DMS 273 (cell line): ENCODE measurements around the gene SORT1.
"Not testable (repeated sequence)": the region's sequence is repeated elsewhere in the genome, so short reads cannot be mapped to it uniquely, and the experiment has no call there.

Source experiments
- DNase-seq: peaks from one replicate; lab custom pipeline; 2025; ENCODE audit not compliant: unreplicated experiment; lab: John Stamatoyannopoulos, UW

SORT1 gene

GRCh38 chr1:109300650-109301151, 97.0 kb downstream of the SORT1 start:
- DNase-seq: no peak

GRCh38 chr1:109299558-109300343, 98.0 kb downstream of the SORT1 start:
- DNase-seq: no peak

GRCh38 chr1:109298666-109299557, 98.8 kb downstream of the SORT1 start:
- peak; percentile 35 for DNase-seq

- DNase-seq: peak; percentile 98
These were observed 100.9 kb downstream of the SORT1 start for GRCh38 chr1:109296782-109297181.

- DNase-seq: peak; percentile 97
These were observed 101.9 kb downstream of the SORT1 start for GRCh38 chr1:109295712-109296415.

- no peak for DNase-seq
These were observed 103.2 kb downstream of the SORT1 start for GRCh38 chr1:109294481-109294880.

GRCh38 chr1:109293026-109293425, 104.7 kb downstream of the SORT1 start:
- DNase-seq: no peak

- no peak for DNase-seq
These were observed 105.4 kb downstream of the SORT1 start for GRCh38 chr1:109292364-109292763.

- DNase-seq: no peak
These were observed 106.7 kb downstream of the SORT1 start for GRCh38 chr1:109290998-109291397.

- no peak for DNase-seq
These were observed 107.6 kb downstream of the SORT1 start for GRCh38 chr1:109290137-109290536.

GRCh38 chr1:109286762-109287161, 111.0 kb downstream of the SORT1 start:
- not testable (repeated sequence) for DNase-seq

GRCh38 chr1:109283748-109284600, 113.7 kb downstream of the SORT1 start:
- DNase-seq: peak; percentile 85

- peak; percentile 99 for DNase-seq
These were observed 114.6 kb downstream of the SORT1 start, which contains the start of gene PSRC1 for GRCh38 chr1:109282952-109283747. TSS of gene PSRC1 (minus strand) at chr1:109283145.

GRCh38 chr1:109282497-109282951, 115.2 kb downstream of the SORT1 start:
- DNase-seq: peak; percentile 80

GRCh38 chr1:109281680-109282496, 115.8 kb downstream of the SORT1 start:
- DNase-seq: peak; percentile 34

GRCh38 chr1:109280862-109281261, 116.9 kb downstream of the SORT1 start:
- no peak for DNase-seq

- no peak for DNase-seq
These were observed 118.0 kb downstream of the SORT1 start for GRCh38 chr1:109279615-109280278.
